Vagina (tissue), 2 donors: ENCODE data around the gene SNRPA1.

Source experiments
- POLR2A ChIP-seq, 2 donors: fragments of 450-650 bp; IDR thresholded peaks; one replicate each; pipeline ENCODE4 v1.6.1; 2017; ENCODE audit warnings: antibody characterized with exemption in 2 of 2, mild to moderate bottlenecking in 2 of 2, moderate library complexity in 2 of 2
- TF ChIP-seq, protein P1 (sequence below), 3 experiments: fragments of 450-650 bp in 2 of 3; fragments of 200-600 bp in 1 of 3; sonication (generic) in 1 of 3; IDR thresholded peaks; one replicate each; pipeline ENCODE4 v1.5.1; 2017 to 2019; ENCODE audit warnings: antibody characterized with exemption in 3 of 3, mild to moderate bottlenecking in 2 of 3, moderate library complexity in 2 of 3

- TF ChIP-seq, protein P1, sequence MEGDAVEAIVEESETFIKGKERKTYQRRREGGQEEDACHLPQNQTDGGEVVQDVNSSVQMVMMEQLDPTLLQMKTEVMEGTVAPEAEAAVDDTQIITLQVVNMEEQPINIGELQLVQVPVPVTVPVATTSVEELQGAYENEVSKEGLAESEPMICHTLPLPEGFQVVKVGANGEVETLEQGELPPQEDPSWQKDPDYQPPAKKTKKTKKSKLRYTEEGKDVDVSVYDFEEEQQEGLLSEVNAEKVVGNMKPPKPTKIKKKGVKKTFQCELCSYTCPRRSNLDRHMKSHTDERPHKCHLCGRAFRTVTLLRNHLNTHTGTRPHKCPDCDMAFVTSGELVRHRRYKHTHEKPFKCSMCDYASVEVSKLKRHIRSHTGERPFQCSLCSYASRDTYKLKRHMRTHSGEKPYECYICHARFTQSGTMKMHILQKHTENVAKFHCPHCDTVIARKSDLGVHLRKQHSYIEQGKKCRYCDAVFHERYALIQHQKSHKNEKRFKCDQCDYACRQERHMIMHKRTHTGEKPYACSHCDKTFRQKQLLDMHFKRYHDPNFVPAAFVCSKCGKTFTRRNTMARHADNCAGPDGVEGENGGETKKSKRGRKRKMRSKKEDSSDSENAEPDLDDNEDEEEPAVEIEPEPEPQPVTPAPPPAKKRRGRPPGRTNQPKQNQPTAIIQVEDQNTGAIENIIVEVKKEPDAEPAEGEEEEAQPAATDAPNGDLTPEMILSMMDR (IDR thresholded peaks at IDR 0.05) = no peak
- TF ChIP-seq POLR2A (IDR thresholded peaks at IDR 0.05) = no peak
These were observed 15.5 kb upstream of the SNRPA1 start for GRCh38 chr15:101310508-101310907.
